Heart right ventricle (tissue), 16 donors: ENCODE measurements around the gene PTCH2. TPM values are rescaled to one million over a fixed set of nuclear protein-coding genes. Genes with fewer than 3 reads are reported as not detected.
A peak's percentile ranks its signal among the peaks of the same experiment; 100 is the strongest.

Source experiments
- ATAC-seq, 8 donors: fragments of 200-7000 bp; cut with Tn5 transposase; one replicate each; pipeline ENCODE4 v1.9.1; 2020; ENCODE audit warnings: mild to moderate bottlenecking in 8 of 8, moderate library complexity in 8 of 8, moderate number of reproducible peaks in 1 of 8
- DNase-seq, 2 donors: peaks; one replicate each; pipeline ENCODE4 v3.0.0-alpha.2; 2020
- H3K27ac ChIP-seq, 10 donors: fragments of 200-600 bp; sonication (generic) in 2 of 10; one replicate each; pipeline versions ENCODE4 v1.5.0 to v1.8.0; 2020 to 2022; ENCODE audit warnings: mild to moderate bottlenecking in 3 of 10
- H3K27me3 ChIP-seq, 7 donors: fragments of 200-600 bp; one replicate each; pipeline ENCODE4 v1.8.0; 2021 to 2022; ENCODE audit warnings: mild to moderate bottlenecking in 2 of 7
- H3K36me3 ChIP-seq, 9 donors: fragments of 200-600 bp; sonication (generic) in 1 of 9; one replicate each; pipeline versions ENCODE4 v1.5.0 to v1.8.0; 2020 to 2022; ENCODE audit warnings: mild to moderate bottlenecking in 2 of 9
- H3K4me1 ChIP-seq, 9 donors: fragments of 200-600 bp; sonication (generic) in 1 of 9; one replicate each; pipeline versions ENCODE4 v1.5.0 to v1.8.0; 2020 to 2022; ENCODE audit warnings: mild to moderate bottlenecking in 4 of 9
- H3K4me3 ChIP-seq, 10 donors: fragments of 200-600 bp; sonication (generic) in 2 of 10; one replicate each; pipeline versions ENCODE4 v1.5.0 to v1.8.0; 2020 to 2022; ENCODE audit warnings: mild to moderate bottlenecking in 7 of 10, moderate library complexity in 2 of 10
- H3K9me3 ChIP-seq, 11 donors: fragments of 200-600 bp in 10 of 11; sonication (generic) in 2 of 11; one replicate each; pipeline versions ENCODE4 v1.5.0 to v1.8.0; 2013 to 2022; ENCODE audit warnings: mild to moderate bottlenecking in 2 of 11, control low read depth in 1 of 11, moderate library complexity in 1 of 11
- CTCF ChIP-seq, 9 donors: fragments of 200-600 bp; sonication (generic) in 2 of 9; IDR thresholded peaks; one replicate each; pipeline versions ENCODE4 v1.5.0 to v1.8.0; 2021 to 2022; ENCODE audit warnings: antibody characterized with exemption in 9 of 9, mild to moderate bottlenecking in 5 of 9, moderate library complexity in 1 of 9
- WGBS, 2 donors: extraction: QIAGEN DNeasy Blood & Tissue Kit; methylation state at CpG; one replicate each; pipeline ENCODE4 v1.1.7; 2013; ENCODE audit warnings: inconsistent platforms in 1 of 2; 5-methylcytosine and 5-hydroxymethylcytosine counted together
- intact Hi-C, 10 donors: fragments of 100-400 bp; cut with DNase I; formaldehyde crosslinking; loops; one replicate each; pipeline versions ENCODE4 v1.11.1 to v1.14.2; 2022
- polyA plus RNA-seq, 2 donors: library from polyadenylated mRNA; stranded (reverse); fragments of 200-250 nt; gene quantifications; one replicate each; pipeline ENCODE4 v1.2.3, GENCODE V29; 2013
- total RNA-seq, 10 donors: library from RNA; stranded (reverse); fragmentation: NEBNext Ultra II Directional in 3 of 10; extraction: Animal tissue kit (Norgen Biotek cat#: 25700) in 3 of 10; gene quantifications; one replicate each; pipeline versions ENCODE4 v1.2.1 to v1.2.4, GENCODE V29; 2021 to 2023
- donor health status: Arrhythmogenic right ventricular cardiomyopathy.
- donor health status: ischemic (EF 13 %, LVEDD 7.1; RV severe dilation, severe dysfunction).
- donor health status: healthy with polysubstance abuse.
- donor health status: DM: no; HTN: yes; CAD: no.
- donor health status: DM: no; HTN: no; CAD: no.
- donor health status: ischemic (EF 25% LVEDD 6.9; RV normal size, moderate dysfunction).
- donor health status: ischemic (EF 25% LVEDD 5.7; RV mildly dilated, moderate dysfunction).
- donor health status: healthy.
- donor health status: DM: yes; HTN: yes; CAD: no.
- donor health status: Ischemic cardiomyopathy.
- donor health status: ischemic (EF 35%, LVEDD 5.7; RV mildly dilated, moderate dysfunction).
- donor health status: nonischemic (EF 11% LVEDD 7.7; RV severe dilation, severe dysfunction).
- donor health status: DM: yes; HTN: yes; CAD: no.
- donor health status: PGD.
- donor health status: ischemic (EF 29% LVEDD 5.4; RV normal size, mild dysfunction).
- donor health status: nonischemic (EF 23%, LVEDD 6.1; RV moderate dilation, normal function).

Gene PTCH2
- total and polyA plus RNA-seq, 12 donors: 0.25 to 1.1 (median 0.44) TPM

- TF ChIP-seq CTCF (IDR thresholded peaks at IDR 0.05): peak in 3 of 9 donors; percentile 20 to 32 (median 26)
- intact Hi-C loops: no loop called here
- peak overlapping the region; percentile 92 to 100 (median 99) for H3K27ac ChIP-seq
- 38 to 49% methylated on average over 6 of the region's 6 CpGs for WGBS, 2 donors
- H3K27me3 ChIP-seq: no peaks in the 10 kb centered on the region
- DNase-seq (peak; percentile 55 to 60), ATAC-seq (no peak)
- H3K36me3 ChIP-seq: peaks cover 0 to 37% (median 15%) of the 10 kb centered on the region in 9 donors
- H3K9me3 ChIP-seq: no peaks in the 10 kb centered on the region
- H3K4me1 ChIP-seq: peaks cover 50 to 95% (median 88%) of the 10 kb centered on the region in 9 donors
- peak overlapping the region in 9 of 10 donors; percentile 12 to 56 (median 47) for H3K4me3 ChIP-seq
Measured at GRCh38 chr1:44808938-44809917, 33.8 kb downstream of the PTCH2 start.

- 31 to 48% methylated on average over 23 of the region's 23 CpGs for WGBS, 2 donors
- no peak for TF ChIP-seq CTCF (IDR thresholded peaks at IDR 0.05)
- H3K27ac ChIP-seq: peak within 1 kb of the TSS; percentile 92 to 100 (median 99)
- H3K27me3 ChIP-seq: no peaks in the 10 kb centered on the region
- intact Hi-C loops: no loop called here
- H3K4me1 ChIP-seq: peaks cover 50 to 95% (median 90%) of the 10 kb centered on the region in 9 donors
- peaks cover 0 to 40% (median 22%) of the 10 kb centered on the region in 9 donors for H3K36me3 ChIP-seq
- DNase-seq: peak; percentile 86 to 89
- peak; percentile 45 to 81 (median 66) for ATAC-seq
- no peaks in the 10 kb centered on the region for H3K9me3 ChIP-seq
- peak within 1 kb of the TSS in 9 of 10 donors; percentile 12 to 56 (median 47) for H3K4me3 ChIP-seq
Measured at GRCh38 chr1:44808063-44808937, 34.8 kb downstream of the PTCH2 start, which contains the start of gene BTBD19. Gene BTBD19, plus strand, starts transcription at chr1:44808523. Its CDS starts 298 bp downstream, at chr1:44808821.

GRCh38 chr1:44807364-44808062 lies 35.5 kb downstream of the PTCH2 start:
- Histone ChIP-seq H3K36me3 (peaks cover 0 to 44% (median 23%) of the 10 kb centered on the region in 9 donors), H3K4me3 (peak overlapping the region in 8 of 10 donors; percentile 2 to 56 (median 48)), H3K27me3 (no peaks in the 10 kb centered on the region), H3K9me3 (no peaks in the 10 kb centered on the region), H3K27ac (peak overlapping the region; percentile 92 to 100 (median 99)), H3K4me1 (peaks cover 56 to 98% (median 92%) of the 10 kb centered on the region in 9 donors)
- peak; percentile 95 to 99 for DNase-seq
- ATAC-seq: peak; percentile 81 to 90 (median 87)
- no peak for TF ChIP-seq CTCF (IDR thresholded peaks at IDR 0.05)
- intact Hi-C loops: no loop called here
- WGBS, 2 donors: 8 to 14% methylated on average over 16 of the region's 16 CpGs
